Nephron progenitor cell (in vitro differentiated cells): ENCODE data around the gene FSTL4.
A peak's percentile ranks its signal among the peaks of the same experiment; 100 is the strongest.

Experiments
- DNase-seq: peaks from one replicate; pipeline ENCODE4 v3.0.0; 2021
- H3K27ac Mint-ChIP-seq: 2 replicates; pipeline ENCODE4 v1.8.0; 2021; ENCODE audit warnings: mild to moderate bottlenecking, moderate library complexity, mixed read lengths
- H3K27me3 Mint-ChIP-seq: 2 replicates; pipeline ENCODE4 v1.8.0; 2021; ENCODE audit warnings: mild to moderate bottlenecking, low read depth, mixed read lengths; ENCODE audit not compliant: poor library complexity
- H3K36me3 Mint-ChIP-seq: 2 replicates; pipeline ENCODE4 v1.8.0; 2021; ENCODE audit warnings: low read depth, mixed read lengths
- H3K4me1 Mint-ChIP-seq: 2 replicates; pipeline ENCODE4 v1.8.0; 2021; ENCODE audit warnings: mixed read lengths
- H3K4me3 Mint-ChIP-seq: 2 replicates; pipeline ENCODE4 v1.8.0; 2021; ENCODE audit warnings: mild to moderate bottlenecking, moderate library complexity, mixed read lengths
- H3K9me3 Mint-ChIP-seq: 2 replicates; pipeline ENCODE4 v1.8.0; 2021; ENCODE audit warnings: mild to moderate bottlenecking, moderate library complexity, mixed read lengths
- CTCF ChIP-seq: fragments of 200-600 bp; sonication (generic); IDR thresholded peaks from 2 replicates; pipeline ENCODE4 v1.5.0; 2021; ENCODE audit warnings: antibody characterized with exemption

Gene FSTL4

DNA sequence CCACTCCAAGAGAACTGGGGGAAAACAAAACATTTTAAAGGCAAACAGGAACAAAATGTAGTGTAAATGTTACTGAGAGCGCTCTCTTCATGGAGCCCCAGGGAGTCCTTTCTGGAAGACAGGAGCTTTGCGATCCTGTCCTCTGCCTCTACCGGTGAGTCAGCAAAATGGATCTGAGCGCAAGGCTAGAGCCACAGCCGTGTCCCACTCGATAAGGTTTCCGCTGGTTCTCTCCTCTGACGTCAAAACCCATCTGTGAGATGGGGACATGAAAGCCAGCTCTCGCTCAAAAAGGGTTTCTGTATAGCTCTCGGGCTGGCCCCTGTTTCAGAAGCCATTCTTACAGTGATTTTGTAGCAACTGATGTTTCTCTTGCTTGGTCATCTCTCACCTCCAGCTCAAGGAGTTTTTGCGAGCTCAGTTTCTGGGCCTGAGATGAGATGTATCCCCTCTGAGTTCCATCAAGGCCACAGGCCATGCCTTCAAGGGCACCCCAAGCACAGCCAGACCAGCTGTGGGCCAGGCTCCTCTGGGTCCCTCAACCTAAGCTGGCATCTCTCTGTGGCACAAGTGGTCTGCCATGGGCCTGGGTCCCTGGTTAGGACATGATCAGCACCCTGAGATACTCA, 101.6 kb downstream of the FSTL4 start:
- H3K27ac Mint-ChIP-seq = no peak overlapping the region
- peaks cover 14% of the 10 kb centered on the region for H3K27me3 Mint-ChIP-seq
- TF ChIP-seq CTCF = no peak
- no peak for DNase-seq
- H3K4me3 Mint-ChIP-seq = no peak overlapping the region
- H3K4me1 Mint-ChIP-seq = peaks cover 12% of the 10 kb centered on the region
- H3K36me3 Mint-ChIP-seq = no peaks in the 10 kb centered on the region
- no peaks in the 10 kb centered on the region for H3K9me3 Mint-ChIP-seq

DNA sequence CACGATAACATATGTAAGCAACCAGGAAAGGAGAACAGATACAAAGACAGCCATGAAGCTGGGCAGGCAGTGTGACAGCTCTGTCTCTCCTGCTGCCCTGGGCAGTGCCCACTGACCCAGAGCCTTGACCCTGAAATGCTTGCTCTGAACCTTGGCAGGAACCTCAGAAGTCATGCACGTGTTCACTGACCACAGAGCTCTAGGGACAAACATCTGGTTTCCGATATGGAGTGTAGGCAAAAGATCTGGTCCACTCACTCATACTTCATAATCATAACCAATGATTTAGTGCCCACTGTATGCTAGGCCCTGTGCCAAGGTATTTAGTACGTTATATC, 102.6 kb downstream of the FSTL4 start:
- Mint-ChIP-seq H3K9me3 (no peaks in the 10 kb centered on the region), H3K27ac (no peak overlapping the region), H3K4me3 (no peak overlapping the region), H3K4me1 (peaks cover 12% of the 10 kb centered on the region), H3K27me3 (peaks cover 14% of the 10 kb centered on the region), H3K36me3 (no peaks in the 10 kb centered on the region)
- TF ChIP-seq CTCF = no peak
- DNase-seq = peak; percentile 32

DNA sequence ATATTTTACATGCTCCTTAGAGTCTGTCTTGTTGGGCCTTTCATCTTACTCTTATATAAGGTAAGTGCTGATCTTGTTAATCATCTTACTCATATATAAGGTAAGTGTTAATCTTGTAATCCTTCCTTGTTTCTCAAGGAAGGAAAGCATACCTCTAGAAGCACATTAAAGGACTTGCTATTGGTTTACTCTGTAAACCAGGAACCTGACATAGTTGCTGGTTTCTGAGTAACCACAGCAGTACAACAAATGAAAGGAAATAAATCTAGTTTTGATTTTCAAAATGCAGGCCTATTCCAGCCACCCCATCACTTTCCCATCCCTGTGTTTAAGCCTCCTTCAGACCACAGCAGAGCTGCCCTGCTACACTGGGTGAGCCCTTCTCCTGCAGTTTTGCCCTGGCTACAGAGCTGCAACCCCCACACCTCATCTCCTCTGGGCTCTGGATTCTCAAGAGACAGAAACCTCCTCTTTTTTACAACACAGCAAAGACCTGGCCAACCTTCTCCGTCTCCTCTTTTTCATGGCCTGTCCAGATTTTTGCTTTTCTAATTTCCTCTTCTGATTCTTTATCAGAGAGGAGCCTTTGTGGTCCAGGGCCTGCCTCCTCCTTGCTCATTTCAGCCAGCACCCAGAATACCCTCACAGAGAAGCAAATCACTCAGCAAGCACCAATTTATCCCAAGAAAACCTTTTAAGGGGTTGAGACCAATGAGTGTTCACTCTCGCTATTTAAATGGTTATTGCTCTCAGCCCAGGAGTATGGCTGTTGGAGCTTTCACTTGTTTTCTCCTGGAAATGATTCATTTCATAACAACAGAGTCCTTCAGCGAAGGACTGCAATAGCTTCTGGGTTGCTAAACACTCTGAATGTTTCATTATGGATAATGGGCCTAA, 103.2 kb downstream of the FSTL4 start:
- H3K4me3 Mint-ChIP-seq = no peak overlapping the region
- H3K4me1 Mint-ChIP-seq = peaks cover 12% of the 10 kb centered on the region
- H3K27me3 Mint-ChIP-seq = peaks cover 14% of the 10 kb centered on the region
- H3K9me3 Mint-ChIP-seq = no peaks in the 10 kb centered on the region
- peak overlapping the region; percentile 15 for H3K27ac Mint-ChIP-seq
- TF ChIP-seq CTCF = no peak
- no peaks in the 10 kb centered on the region for H3K36me3 Mint-ChIP-seq
- no peak for DNase-seq

DNA sequence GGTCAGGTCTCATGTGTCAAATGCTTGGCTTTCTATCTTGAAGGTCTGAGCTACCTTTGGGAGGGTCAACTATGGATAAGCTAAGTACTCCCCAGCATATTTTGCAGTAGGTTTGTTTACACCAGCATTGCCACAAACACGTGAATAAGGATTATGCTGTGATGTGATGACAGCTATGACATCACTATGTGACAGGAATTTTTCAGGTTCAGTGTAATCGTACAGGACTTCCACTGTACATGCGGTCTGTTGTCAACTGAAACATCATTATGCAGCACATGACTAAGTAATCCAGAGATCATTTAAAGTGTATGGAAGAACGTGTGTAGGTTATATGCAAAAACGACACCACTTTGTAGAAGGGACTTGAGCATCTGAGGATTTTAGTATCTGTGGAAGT, 104.0 kb downstream of the FSTL4 start:
- no peak for TF ChIP-seq CTCF

GRCh38 chr5:133506181-133506580, 106.2 kb downstream of the FSTL4 start:
- no peaks in the 10 kb centered on the region for H3K9me3 Mint-ChIP-seq
- H3K27me3 Mint-ChIP-seq = peaks cover 6% of the 10 kb centered on the region

More for the DNA sequence above, 104.0 kb downstream of the FSTL4 start:
- no peaks in the 10 kb centered on the region for H3K9me3 Mint-ChIP-seq
- peaks cover 11% of the 10 kb centered on the region for H3K27me3 Mint-ChIP-seq
- peaks cover 12% of the 10 kb centered on the region for H3K4me1 Mint-ChIP-seq
- no peak overlapping the region for H3K4me3 Mint-ChIP-seq
- H3K36me3 Mint-ChIP-seq = no peaks in the 10 kb centered on the region
- no peak for DNase-seq
- no peak overlapping the region for H3K27ac Mint-ChIP-seq

More at GRCh38 chr5:133506181-133506580, 106.2 kb downstream of the FSTL4 start:
- Mint-ChIP-seq H3K36me3 (no peaks in the 10 kb centered on the region), H3K4me1 (peaks cover 12% of the 10 kb centered on the region), H3K4me3 (no peak overlapping the region), H3K27ac (no peak overlapping the region)
- TF ChIP-seq CTCF = no peak
- DNase-seq = no peak
